NCI-H1092 treated with DMSO at 0.1 percent for 48 hours (cell line): Measurements from ENCODE around the gene MTHFSD.
"Not testable (repeated sequence)": the region's sequence is repeated elsewhere in the genome, so short reads cannot be mapped to it uniquely, and the experiment has no call there.

ENCODE experiments used
- DNase-seq: peaks from one replicate; lab custom pipeline; 2025; lab: John Stamatoyannopoulos, UW

The MTHFSD gene

GRCh38 chr16:86554917-86555703 lies at the start of gene MTHFSD:
Gene MTHFSD (minus strand): TSS chr16:86555235. CDS start chr16:86555184, 51 bp downstream.
- peak; percentile 86 for DNase-seq

GRCh38 chr16:86604436-86605193 lies 49.6 kb upstream of the MTHFSD start:
- no peak for DNase-seq

GRCh38 chr16:86602521-86602920 lies 47.5 kb upstream of the MTHFSD start:
- DNase-seq, result no peak

- DNase-seq, result no peak
Observed at GRCh38 chr16:86601356-86601755, 46.3 kb upstream of the MTHFSD start.

- no peak for DNase-seq
Observed at GRCh38 chr16:86598607-86599565, 43.9 kb upstream of the MTHFSD start.

GRCh38 chr16:86597880-86598606 lies 43.0 kb upstream of the MTHFSD start:
- DNase-seq, result no peak

GRCh38 chr16:86597126-86597879 lies 42.3 kb upstream of the MTHFSD start:
- DNase-seq, result no peak

- DNase-seq, result no peak
Observed at GRCh38 chr16:86595983-86596605, 41.1 kb upstream of the MTHFSD start.

- DNase-seq, result no peak
Observed at GRCh38 chr16:86594721-86595120, 39.7 kb upstream of the MTHFSD start.

GRCh38 chr16:86593913-86594620 lies 39.0 kb upstream of the MTHFSD start:
- no peak for DNase-seq

- no peak for DNase-seq
Observed at GRCh38 chr16:86591270-86591669, 36.2 kb upstream of the MTHFSD start.

- no peak for DNase-seq
Observed at GRCh38 chr16:86590501-86591144, 35.6 kb upstream of the MTHFSD start.

GRCh38 chr16:86587955-86588354 lies 32.9 kb upstream of the MTHFSD start:
- DNase-seq, result not testable (repeated sequence)

GRCh38 chr16:86587487-86587886 lies 32.5 kb upstream of the MTHFSD start:
- no peak for DNase-seq

- DNase-seq, result no peak
Observed at GRCh38 chr16:86585821-86586611, 31.0 kb upstream of the MTHFSD start.

- no peak for DNase-seq
Observed at GRCh38 chr16:86584726-86585721, 30.0 kb upstream of the MTHFSD start.
